GM12873 (cell line): ENCODE data around the gene DYNC1H1.

Source experiments
- TF ChIP-seq, protein P1 (sequence below): IDR thresholded peaks from 2 replicates; pipeline ENCODE4 v1.5.1; 2012; ENCODE audit warnings: low read depth, mild to moderate bottlenecking, moderate library complexity, low read length, control low read depth; ENCODE audit not compliant: insufficient read depth; ENCODE audit errors: missing control alignments

The DYNC1H1 gene

DNA sequence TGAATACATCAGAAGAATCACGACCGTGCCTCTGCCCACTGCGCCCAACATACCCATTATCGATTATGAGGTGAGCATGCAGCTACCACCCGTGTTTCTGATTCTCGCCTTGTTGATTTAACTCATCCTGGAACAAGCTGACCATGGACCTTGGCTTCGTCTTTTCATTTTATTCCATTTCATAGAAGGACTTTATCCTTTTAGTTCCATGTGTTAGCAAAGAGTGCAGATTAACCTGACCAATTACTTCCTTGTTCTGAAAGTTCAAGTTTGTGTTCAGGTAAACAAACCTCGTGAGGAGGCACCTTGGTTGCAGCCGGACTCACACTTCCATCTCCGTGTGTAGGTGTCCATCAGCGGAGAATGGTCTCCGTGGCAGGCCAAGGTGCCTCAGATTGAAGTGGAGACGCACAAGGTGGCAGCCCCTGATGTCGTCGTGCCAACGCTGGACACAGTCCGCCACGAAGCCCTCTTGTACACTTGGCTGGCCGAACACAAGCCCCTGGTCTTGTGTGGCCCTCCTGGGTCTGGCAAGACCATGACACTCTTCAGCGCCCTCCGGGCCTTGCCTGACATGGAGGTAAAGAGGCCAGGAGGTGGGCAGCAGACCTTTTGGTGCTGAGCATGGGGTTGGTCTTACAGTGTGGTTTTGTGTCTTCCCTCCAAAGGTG lies 52.2 kb downstream of the DYNC1H1 start:
- TF ChIP-seq, protein P1, sequence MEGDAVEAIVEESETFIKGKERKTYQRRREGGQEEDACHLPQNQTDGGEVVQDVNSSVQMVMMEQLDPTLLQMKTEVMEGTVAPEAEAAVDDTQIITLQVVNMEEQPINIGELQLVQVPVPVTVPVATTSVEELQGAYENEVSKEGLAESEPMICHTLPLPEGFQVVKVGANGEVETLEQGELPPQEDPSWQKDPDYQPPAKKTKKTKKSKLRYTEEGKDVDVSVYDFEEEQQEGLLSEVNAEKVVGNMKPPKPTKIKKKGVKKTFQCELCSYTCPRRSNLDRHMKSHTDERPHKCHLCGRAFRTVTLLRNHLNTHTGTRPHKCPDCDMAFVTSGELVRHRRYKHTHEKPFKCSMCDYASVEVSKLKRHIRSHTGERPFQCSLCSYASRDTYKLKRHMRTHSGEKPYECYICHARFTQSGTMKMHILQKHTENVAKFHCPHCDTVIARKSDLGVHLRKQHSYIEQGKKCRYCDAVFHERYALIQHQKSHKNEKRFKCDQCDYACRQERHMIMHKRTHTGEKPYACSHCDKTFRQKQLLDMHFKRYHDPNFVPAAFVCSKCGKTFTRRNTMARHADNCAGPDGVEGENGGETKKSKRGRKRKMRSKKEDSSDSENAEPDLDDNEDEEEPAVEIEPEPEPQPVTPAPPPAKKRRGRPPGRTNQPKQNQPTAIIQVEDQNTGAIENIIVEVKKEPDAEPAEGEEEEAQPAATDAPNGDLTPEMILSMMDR, result no peak

DNA sequence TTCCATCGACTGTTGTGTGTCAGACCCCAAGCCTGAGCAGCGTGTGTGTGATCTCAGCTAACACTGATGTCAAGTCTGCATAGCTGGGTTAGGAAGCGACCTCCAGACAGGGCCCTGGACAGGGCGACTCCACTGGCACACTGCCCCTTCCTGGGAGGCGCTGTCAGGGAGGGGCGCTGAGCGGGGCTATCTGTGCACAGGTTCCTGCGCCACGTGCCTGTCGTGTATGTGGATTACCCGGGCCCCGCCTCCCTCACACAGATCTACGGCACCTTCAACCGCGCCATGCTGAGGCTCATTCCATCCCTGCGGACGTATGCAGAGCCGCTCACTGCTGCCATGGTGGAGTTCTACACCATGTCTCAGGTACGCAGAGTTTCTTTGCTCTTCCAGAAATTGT lies 53.9 kb downstream of the DYNC1H1 start:
- TF ChIP-seq, protein P1, result no peak

DNA sequence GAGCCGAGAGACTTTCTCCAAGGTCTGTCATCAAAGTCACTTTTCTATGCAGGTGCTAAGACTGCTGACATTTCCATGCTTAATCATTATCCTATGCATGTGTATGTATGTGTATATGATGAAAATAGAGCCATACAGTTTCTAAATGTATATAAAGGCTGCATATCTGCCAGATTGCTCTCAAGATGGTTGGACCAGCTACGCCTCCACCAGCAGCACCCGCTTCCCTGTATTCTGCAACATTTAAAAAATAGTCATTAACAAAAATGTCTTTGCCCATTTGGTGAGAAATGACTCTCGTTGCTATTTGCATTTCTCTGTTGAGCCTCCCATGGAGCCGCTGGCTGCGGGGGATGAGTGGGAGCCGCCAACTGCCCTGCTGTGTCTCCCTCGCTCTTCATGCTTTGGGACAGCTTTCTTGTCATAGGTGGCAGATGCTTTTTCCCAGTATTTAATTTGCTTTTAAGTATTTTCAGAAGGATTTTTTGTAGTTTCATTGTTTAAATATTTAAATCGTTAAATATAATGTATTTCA lies 54.7 kb downstream of the DYNC1H1 start:
- TF ChIP-seq, protein P1, result no peak

DNA sequence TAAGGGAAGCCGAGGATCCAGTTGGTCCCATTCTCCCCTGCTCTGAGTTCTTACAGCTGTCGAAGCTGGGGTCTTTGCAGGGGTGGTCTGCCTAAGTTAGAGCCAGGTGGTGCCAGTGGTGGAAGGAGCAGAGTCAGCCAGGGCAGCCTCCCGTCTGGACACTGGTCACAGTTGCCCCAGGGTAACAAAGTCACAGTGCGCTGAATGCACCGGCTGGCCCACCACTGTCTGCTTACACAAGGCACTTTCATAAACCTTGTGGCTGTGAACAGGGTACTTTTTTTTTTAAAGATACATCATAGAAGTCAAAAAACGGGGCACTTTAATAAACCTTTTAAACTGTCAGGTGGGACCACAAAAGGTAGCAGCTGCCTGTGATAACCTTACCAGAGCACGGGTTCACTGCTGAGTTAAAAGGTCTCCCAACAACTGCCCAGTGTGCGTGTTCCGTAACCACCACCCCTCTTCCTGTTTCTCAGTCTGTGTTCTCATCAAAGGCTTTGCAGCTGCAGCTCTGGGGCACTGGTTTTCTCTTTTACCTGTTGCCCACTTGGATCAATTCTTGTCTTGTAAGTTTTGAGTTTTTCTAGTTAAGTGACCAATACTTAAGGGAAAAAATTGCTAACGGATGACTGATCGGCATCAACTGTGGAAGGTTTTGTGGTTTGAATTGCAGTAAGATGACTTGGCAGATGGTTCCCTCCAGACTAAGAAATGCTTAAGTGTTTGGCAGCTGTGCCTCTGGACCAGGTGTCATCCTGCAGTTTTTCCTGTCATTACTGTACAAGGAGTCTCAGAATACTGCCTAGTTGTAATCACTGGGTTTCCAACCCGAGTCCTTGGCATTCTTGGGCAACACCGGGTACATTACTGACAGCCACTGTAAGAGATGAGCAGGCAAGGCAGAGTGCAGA lies 55.9 kb downstream of the DYNC1H1 start:
- TF ChIP-seq, protein P1, result no peak

DNA sequence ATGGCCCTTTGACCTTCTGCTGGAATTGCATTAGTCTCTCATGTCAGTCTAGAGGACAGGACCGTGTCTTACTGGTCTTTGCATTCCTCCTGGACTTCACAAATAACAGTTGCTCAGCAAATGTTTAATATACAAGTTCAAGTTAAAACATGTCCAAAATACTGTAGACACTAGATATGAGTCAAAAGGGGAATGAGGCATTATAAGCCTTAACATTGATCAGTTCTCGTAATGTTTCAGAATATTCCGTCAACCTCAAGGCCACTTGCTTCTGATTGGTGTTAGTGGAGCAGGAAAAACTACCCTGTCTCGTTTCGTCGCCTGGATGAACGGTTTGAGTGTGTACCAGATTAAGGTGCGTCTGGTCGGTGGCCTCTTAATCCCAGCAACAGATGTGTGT lies 62.6 kb downstream of the DYNC1H1 start:
- TF ChIP-seq, protein P1, result no peak

DNA sequence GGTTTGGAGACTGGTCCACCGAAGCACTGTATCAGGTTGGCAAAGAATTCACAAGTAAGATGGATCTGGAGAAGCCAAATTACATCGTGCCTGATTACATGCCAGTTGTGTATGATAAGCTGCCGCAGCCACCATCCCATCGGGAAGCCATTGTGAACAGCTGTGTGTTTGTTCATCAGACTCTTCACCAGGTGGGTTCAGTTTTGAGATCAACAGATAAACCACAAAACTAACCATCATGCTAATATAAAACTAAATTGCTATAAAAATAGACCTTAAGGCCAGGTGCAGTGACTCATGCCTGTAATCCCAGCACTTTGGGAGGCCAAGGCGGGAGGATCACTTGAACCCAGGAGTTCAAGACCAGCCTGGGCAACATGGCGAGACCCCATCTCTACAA lies 63.6 kb downstream of the DYNC1H1 start:
- TF ChIP-seq, protein P1, result no peak

DNA sequence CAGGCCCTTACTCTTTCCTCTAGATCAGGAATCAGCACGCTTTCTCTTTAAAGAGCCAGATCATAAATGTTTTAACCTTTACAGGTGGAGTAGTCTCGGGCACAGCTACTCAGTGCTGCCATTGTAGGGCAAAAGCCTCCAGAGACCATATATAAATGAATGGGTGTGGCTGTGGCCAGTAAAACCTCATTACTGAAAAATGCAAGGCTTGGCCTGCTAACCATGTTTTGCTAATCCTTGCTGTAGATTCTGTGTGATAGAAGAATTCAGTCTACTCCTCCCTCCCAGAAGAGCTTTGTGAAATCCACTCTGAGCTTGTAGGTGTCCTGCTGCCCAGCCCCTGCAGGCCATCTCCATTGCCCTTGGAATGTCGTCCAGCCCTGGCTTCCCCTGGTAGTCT lies 64.4 kb downstream of the DYNC1H1 start:
- TF ChIP-seq, protein P1, result no peak
